OCI-LY1 (cell line): ENCODE measurements around the gene ITGB8.

ENCODE experiments used
- EZH2 ChIP-seq: fragments of 200-600 bp; sonication (generic), shearing (Covaris generic); IDR thresholded peaks from 2 replicates; pipeline ENCODE4 v1.8.0; 2017; ENCODE audit warnings: borderline replicate concordance, mixed run types, mild to moderate bottlenecking, antibody characterized with exemption, low read length, moderate library complexity, mixed read lengths
- TF ChIP-seq, protein P1 (sequence below): fragments of 200-600 bp; sonication (generic), shearing (Covaris generic); IDR thresholded peaks from 2 replicates; pipeline ENCODE4 v1.5.1; 2017; ENCODE audit warnings: mild to moderate bottlenecking, antibody characterized with exemption, low read length, moderate library complexity, mixed read lengths

- TF ChIP-seq, protein P1, sequence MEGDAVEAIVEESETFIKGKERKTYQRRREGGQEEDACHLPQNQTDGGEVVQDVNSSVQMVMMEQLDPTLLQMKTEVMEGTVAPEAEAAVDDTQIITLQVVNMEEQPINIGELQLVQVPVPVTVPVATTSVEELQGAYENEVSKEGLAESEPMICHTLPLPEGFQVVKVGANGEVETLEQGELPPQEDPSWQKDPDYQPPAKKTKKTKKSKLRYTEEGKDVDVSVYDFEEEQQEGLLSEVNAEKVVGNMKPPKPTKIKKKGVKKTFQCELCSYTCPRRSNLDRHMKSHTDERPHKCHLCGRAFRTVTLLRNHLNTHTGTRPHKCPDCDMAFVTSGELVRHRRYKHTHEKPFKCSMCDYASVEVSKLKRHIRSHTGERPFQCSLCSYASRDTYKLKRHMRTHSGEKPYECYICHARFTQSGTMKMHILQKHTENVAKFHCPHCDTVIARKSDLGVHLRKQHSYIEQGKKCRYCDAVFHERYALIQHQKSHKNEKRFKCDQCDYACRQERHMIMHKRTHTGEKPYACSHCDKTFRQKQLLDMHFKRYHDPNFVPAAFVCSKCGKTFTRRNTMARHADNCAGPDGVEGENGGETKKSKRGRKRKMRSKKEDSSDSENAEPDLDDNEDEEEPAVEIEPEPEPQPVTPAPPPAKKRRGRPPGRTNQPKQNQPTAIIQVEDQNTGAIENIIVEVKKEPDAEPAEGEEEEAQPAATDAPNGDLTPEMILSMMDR, result no peak
- TF ChIP-seq EZH2, result no peak
Measured at GRCh38 chr7:20354610-20355528, 24.2 kb downstream of the ITGB8 start.
